HPDE6-E6E7 (cell line): ENCODE data around the gene TRIP6.
A peak's percentile ranks its signal among the peaks of the same experiment; 100 is the strongest.
"Not testable (repeated sequence)": the region's sequence is repeated elsewhere in the genome, so short reads cannot be mapped to it uniquely, and the experiment has no call there.

Source experiments
- DNase-seq: peaks from one replicate; pipeline ENCODE4 v3.0.0; 2011; ENCODE audit warnings: missing footprints; ENCODE audit errors: extremely low spot score

Gene TRIP6

DNA sequence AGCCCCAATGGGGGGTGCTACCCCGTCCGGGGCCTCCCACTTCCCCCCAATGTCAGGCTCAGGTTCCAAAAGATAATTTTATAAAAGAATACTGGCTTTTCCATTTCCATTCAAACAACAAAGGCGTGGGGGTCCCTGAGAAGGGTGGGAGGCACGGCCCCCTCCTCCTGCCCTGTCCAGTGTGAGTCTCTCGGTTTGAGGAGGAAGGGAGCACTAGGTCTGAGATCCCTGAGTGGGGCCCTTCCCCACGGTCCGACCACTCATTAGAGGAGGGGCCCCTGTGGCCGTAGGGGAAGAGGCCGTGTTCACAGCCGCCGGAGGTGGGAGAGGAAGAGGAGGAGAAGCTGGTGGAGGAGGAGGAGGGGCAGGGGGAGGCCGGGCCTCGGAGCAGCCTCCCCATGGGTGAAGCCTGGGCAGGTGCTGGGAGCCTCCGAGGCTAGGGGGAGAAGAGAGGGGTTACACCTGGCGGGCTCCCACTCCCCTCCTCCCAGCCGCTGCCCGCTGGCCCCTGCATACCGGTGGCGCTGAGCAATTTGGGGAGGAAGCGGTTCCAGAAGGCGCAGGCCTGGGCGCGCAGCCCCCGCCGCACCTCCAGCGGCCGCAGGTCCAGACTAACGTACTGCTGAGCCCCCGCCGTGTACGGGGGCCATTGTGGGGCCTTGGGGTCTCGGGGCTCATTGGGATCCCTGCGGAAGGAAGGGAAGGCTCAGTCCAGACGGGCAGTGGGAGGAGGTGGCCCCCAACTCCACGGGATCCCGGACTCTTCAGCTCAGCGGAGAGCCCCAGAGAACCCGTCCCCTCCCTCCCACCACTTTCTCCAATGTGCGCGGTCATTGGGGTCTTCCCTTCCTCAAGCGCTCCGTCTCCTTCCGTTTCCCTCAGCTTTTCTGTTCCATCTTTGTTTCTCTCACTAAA lies 23.7 kb downstream of the TRIP6 start:
- no peak for DNase-seq

DNA sequence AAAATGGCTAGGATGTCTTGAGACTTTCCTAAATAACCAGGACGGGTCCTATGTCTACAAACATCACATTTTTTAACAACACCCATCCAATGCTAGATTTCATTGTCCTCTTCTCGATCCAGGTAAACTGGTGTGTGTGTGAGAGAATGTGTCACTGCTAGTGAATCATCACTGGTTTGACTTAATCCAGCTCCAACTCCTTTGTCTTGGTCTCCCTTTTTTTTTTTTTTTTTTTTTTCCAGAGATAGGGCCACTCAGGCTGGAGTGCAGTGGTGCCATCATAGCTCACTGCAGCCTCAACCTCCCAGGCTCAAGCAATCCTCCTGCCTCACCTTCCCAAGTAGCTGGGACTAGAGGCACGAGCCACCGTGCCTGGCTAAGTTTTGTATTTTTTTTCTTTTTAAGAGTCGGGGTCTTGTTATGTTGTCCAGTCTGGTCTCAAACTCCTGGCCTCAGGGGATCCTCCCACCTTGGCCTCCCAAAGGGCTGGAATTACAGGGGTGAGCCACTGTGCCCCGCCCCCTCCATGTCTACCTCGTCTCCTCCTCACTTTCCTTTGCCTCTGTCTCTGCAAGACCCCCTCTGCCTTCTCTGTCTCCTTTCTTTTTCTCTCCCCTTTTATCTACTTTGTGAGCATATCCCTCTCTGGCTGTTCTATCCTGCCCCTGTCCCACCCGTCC lies 24.5 kb downstream of the TRIP6 start:
- DNase-seq, result peak; percentile 77

DNA sequence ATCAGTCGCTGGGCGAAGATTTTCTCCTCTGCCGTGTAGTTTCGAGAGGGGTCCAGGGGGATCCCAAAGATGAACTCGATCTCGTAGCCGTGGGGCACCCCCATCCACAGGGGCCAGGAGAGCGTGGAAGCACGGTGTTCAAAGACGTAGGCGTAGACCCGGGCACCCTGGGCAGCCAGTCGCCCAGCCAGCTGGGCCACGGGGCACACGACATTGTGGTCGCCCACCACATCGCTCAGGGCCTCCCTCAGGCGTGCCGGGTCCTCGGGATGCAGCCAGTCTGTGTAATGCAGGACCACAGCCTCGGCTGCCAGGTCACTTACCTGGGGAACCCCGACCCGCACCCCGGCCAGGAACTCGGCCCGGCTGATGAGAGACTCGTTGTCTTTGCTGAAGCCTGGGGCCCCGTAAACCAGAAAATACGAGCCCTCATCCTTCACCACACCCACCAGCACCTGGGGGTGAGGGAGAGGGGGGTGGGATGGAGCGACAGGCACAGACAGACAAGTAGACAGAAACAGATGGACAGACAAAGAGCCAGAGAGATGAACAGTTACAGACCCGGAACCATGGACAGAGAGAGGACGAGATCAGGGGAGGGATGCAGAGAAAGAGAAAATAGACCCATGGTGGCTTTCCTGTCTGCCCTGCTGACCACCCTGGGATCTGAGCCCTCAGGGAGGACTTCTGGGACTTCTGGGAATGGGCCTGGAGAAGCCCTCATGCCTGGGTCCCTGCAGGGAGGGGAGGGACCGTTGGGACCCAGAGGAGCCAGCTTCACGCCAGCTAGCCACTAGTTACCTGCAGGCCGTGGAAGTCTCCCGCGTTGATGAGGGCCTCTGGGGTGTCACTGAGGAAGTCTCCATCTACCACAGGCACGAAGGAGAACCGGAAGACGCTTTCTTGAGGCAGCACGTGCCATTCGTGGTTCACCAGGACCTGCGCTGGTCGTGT lies 25.5 kb downstream of the TRIP6 start:
- DNase-seq, result no peak

DNA sequence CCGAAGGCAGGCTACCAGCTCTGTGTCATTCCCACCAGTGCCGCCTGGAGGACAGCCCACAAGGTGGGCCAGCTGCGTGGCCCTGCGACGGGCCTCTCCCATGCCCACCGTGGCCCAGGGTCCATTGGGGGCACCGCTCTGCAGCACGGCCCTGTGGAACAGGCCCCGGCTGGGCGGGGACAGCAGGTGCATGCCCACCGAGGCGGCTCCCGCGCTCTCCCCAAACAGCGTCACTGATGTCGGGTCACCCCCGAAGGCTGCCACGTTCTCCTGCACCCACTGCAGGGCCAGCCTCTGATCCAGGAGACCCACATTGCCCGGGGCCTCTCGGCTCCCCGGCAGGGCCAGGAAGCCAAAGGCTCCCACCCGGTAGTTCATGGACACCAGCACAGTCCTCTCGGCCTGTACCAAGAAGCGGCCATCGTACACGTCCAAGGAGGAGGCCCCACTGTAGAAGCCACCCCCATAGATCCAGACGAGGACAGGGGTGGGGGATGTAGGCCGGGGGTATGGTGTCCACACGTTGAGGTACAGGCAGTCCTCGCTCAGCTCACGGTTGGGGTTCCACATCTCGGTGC lies 26.2 kb downstream of the TRIP6 start:
- no peak for DNase-seq

DNA sequence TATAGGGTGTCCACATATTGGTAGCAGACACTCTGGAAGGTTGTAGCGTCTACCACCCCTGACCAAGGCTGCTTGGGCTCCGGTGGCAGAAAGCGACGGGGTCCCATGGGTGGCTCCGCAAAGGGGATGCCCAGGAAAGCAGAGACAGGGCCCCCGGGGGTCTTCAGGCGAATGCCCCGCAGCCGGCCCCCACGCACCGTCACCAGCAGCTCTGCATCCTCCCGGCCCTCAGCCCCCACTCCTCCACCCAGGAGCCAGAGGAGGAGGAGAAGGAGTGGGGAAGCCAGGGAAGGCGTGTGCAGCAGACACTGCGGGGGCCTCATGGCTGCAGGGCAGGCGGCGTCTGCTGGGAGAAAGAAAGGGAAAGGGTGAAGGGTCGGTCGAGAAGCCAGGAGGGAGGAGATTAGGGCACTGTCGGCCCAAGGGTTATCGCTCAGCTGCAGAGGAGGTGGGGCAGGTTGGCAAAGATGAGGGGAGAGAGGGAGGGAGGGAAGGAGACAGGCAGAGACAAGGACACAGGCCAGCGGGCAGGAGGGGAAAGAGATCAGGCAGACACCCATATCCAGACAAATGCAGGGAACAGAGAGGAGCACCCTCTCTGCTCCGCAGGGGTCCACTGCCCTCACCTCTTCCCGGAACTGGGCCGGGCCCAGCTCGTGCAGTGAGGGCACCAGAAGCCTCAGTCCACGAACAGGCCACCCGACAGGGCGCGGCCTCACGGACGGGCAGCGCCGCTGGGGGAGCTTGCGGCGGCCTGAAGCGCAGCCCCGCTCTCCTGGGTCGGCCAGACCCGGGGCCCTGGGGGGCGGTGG lies 26.9 kb downstream of the TRIP6 start:
- no peak for DNase-seq

DNA sequence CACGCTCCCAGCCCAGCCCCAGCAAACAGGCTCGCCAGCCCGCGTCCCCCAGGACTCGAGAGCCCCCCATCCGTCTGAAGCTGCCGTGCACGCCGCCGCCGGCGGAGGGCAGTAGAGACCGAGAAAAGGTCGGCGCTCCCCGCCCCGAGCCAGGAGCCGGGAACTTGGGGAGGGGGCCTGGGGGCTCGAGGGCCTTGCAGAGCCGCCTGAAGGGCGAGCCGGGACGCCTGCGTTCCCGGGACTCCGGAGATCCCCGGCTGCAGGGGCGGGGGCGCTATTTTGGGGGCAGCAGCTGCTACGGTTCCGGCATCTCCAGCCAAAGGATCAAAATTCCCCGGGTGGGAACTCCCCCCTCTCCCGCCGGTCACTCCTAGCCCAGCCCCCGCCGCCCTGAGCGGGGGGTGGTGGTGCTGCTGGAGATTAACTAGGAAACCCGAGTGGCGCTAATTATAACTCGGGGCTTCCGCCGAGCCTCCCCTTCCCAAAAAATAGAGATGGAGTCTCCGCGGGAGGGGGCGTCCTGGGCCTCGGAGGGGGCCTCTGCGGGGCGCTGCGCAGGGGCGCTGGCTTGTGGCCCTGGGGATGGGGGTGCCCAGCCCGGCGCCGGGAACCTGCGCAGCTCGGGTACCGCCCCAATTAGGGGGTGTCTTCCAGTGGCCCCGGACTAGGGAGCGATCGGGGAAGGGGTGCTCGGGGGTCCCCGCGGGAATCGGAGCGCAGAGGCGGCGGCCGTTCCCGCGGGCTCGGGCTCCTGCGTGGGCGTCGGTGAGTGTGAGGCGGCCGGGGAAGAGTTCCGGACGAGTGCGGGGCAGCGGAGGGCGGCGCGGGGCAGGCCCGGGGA lies 27.9 kb downstream of the TRIP6 start:
- DNase-seq, result no peak

DNA sequence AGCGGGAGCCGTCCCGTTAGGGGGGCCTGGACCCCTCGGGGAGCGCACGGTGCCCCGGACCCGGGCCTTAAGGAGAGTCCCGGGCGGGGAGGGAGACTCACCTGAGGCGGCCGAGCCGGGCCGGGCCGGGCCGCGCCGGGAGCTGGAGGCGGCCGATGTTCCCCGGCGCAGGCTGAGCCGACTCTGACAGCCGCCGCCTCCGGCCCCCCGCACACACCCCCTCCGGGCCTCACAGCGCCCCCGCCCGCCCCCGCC lies 28.4 kb downstream of the TRIP6 start, which contains the start of gene ACHE:
TSS of gene ACHE (minus strand) at position 188 of the 255 bp plus-strand sequence. CDS start 1,656 bp downstream, outside the sequence.
- no peak for DNase-seq

DNA sequence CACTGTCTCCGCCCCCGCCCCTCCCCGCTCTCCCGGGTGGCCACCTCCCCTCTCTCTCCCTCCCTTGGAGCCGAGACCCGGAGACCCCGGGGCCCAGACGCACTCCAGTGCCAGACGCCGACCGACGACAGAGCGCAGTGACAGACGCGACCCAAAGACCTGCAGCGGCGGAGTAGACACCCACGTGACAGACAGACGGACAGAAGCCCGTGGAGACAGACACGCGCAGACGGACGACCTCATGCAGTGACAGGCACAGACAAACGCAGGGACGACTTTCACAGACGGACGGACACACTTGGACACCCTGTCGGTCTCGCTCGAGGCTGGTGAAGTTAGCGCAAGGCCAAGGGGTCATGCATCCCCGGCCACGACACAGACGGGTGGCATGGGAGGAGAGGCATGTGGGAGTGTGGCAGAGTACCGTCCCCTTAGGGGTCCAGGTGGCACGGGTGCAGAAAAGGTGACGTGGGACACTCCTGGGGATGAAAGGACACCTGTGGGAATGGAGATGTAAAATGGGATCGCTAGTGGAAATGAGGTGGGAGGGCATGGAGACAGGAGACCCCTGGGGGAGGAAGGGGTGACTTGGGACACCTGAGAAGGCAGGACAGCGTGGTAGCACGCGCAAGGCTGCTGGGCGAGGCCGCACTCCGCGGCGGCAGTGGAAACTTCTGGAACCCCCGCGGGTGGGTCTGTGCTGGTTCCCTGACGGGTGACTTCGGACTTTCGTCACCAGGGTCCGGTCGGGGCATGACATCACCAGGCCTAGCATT lies 29.0 kb downstream of the TRIP6 start:
- no peak for DNase-seq

DNA sequence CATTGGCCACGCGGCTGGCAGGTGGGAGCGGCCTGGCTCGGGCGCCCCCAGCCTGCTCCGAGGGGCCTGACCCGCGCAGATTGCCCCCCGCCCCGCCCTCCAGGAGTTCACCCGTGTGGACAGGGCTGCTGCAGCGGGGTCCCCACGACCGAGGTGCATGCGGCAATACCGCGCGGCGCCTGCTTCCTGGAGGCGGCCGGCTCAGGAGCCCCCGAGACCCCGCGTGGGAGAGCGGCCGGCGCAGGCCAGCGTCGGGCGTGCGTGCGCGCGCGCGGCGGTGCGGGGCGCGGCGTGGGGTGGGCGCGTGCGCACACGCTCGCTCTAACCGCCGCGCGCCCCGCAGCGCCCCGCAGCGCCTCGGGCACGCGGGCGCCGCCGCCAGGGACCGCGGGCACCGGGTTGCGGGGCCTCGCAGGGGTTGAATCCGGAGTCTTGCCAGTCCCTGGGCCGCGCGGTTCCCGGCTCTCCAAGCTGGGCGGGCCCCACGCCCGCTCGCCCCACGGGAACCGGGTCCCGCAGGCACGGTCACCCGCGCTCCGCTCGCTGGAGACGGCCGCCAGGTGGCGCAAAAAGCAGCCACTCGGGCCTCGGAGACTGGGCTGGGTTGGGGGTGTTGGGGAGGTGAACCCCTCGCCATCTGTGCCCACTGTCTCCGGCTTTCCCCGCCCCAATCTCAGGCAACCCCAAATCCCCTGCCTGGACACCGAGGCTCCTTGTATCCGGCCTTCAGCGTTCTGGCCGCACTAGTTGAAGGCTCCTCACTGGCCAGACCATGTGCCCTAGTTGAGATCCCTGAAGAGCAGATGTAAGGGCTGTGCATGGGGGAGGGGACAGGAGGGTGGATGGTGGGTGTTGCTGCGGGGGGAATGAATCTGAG lies 29.8 kb downstream of the TRIP6 start:
- DNase-seq, result no peak

DNA sequence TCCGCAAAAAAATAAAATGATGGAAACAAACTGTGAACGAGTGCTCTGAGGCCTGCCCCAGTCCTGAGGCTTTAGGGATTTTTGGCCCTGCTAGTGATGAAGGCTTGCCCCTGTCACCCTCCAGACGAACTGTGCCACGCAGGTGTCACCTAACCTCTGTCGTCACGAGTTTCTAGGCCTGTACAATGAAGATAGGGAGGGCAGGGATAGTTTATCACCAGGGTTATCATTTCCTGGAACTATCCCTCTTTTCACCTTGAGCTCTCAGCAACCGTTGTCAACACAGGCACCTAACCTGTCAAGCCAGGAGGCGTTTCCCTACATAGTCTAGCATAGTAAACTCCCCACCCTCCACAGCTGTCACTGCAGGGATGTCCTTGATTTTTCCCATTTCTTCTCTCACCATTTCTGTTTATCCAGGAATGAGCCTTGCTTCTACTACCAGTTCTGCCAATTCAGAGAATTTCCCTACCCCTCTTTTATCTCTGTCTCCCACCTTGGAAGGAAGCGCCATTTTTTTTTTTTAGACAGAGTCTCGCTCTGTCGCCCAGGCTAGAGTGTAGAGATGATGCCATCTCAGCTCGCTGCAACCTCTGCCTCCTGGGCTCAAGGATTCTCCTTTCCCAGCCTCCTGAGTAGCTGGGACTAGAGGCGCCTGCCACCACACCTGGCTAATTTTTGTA lies 30.7 kb downstream of the TRIP6 start:
- no peak for DNase-seq

DNA sequence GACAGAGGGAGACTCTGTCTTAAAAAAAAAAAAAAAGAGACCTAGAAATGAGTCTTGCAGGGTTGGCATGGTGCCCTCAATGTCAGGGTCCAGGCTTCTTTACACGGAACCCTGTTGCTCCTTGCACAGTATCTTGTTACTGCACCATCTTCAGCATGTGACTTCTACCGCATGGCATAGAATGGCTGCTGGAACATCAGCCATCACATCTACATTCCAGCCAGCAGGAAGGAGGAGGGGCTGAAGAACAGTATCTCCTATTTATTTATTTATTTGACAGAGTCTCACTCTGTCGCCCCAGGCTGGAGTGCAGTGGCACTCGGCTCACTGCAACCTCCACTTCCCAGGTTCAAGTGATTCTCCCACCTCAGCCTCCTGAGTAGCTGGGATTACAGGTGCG lies 32.2 kb downstream of the TRIP6 start:
- DNase-seq, result no peak

DNA sequence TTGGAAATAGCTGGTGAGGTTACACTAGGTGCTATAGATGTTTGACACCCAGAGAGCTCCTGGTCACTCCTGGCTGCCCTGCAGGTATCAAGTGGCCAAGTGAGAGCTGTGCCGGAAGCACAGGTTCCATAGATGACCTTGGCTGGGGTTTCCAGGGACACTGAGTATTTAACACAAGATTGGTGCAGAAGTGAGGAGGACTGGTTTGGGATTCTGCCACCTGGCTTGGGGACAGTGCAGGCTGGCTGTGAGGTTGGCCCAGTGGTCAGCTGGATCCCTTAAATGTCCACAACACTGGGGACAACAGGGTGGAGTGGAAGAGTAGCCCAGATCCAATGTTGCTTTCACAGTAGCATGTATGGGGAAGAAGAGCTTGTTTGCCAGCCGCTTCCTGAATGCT lies 33.8 kb downstream of the TRIP6 start:
- no peak for DNase-seq

DNA sequence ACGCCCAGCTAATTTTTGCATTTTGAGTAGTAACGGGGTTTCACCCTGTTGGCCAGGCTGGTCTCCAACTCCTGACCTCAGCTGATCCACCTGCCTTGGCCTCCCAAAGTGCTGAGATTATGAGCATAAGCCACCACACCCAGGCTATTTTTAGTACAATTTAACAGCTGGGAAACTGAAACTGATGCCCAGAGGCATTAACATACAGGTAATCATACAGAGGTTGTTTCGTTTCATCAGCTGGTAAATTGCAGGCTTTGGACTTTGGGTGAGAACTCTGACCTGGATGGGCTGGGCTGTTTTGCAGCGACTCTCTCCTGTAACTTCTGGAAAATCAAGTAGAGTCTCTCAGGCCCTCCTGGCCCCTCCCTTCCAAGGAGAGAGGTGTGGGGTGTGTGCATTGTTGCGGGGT lies 34.7 kb downstream of the TRIP6 start:
- DNase-seq, result no peak

DNA sequence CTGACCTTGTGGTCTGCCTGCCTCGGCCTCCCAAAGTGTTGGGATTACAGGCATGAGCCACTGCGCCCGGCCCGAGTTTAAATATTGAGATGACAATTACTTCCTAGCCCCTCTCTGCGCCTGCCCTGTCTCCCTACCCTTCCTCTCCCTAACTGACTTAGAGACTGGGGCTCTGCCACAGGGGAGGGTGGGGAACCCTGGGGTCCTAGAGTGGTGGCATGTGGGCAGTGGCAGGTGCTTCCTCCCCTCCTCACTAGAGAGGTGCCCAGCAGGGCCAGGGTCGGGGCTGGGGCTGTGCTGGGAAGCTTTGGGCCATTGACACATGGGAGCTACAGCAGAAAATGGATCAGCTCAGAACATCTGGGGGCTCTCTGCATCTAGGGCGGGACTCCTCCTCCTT lies 35.5 kb downstream of the TRIP6 start:
- DNase-seq, result no peak

DNA sequence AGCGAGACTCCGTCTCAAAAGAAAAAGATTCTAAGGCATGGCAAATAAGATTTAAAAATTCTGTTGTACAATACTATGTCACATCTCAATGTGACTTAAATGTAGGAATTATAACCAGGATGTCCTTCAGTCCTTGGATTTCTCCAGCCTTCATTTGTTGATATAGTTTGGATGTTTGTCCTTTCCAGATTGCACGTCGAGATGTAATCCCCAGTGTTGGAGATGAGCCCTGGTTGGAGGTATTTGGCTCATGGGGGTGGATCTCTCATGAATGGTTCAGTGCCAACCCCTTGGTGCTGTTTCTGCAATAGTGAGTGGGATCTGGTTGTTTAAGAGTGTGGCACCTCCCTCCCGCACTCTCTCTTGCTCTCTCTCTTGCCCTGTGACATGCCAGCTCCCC lies 41.3 kb downstream of the TRIP6 start:
- DNase-seq, result no peak

DNA sequence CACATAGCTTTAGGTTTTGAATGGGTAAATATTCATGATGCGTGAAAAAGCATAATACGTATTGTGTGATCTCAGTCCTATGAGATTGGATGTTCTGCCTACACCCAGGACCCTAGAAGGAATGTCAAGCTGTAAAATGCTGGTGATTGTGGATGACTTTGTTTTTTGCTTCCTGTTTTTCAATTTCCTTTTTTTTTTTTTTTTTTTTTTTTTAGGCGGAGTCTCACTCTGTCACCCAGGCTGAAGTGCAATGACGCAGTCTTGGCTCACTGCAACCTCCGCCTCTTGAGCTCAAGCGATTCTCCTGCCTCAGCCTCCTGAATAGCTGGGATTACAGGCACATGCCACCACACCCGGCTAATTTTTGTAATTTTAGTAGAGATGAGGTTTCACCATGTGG lies 43.3 kb downstream of the TRIP6 start:
- DNase-seq, result not testable (repeated sequence)

DNA sequence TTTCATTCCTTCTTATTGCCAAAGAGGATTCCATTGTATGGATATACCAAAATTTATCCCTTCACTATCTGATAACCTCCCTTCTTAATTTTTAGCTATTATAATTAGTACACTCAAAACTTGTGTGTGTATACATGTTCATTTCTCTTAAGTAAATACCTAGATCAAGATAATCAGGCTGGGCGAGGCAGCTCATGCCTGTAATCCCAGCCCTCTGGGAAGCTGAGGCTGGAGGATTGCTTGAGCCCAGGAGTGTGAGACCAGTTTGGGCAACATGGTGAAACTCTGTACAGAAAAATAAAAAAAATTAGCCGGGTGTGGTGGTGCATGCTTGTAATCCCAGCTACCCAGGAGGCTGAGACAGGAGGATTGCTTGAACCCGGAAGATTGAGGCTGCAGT lies 44.3 kb downstream of the TRIP6 start:
- no peak for DNase-seq
